ENCODE data around the gene RRP36.

RRP36 gene
- long read RNA-seq, partial matches to known transcripts, result 0 of 3 reads
- long read RNA-seq, other reads (novel, unspliced or antisense), result 2 of 3 reads

GRCh38 chr6:43021270-43022047 is at the start of gene RRP36:
TSS of gene RRP36 (plus strand) at chr6:43021623. CDS start at chr6:43021655, 32 bp downstream.
- Histone ChIP-seq H3K27ac (replicated peaks) (peak within 1 kb of the TSS; percentile 85), H3K4me3 (replicated peaks; ENCODE audit: insufficient read depth, low read length) (peak within 1 kb of the TSS; percentile 79), H3K27me3 (ENCODE audit: insufficient read depth, poor library complexity, severe bottlenecking) (no peaks in the 10 kb centered on the region)
- TF ChIP-seq GABPA (IDR thresholded peaks at IDR 0.05; ENCODE audit: low read depth) (peak; percentile 80), SPI1 (IDR thresholded peaks at IDR 0.05; ENCODE audit: borderline replicate concordance, low read depth) (peak; percentile 23; the same call in 1 of the 2 replicates), POLR2AphosphoS5 (IDR thresholded peaks at IDR 0.05; ENCODE audit: low read depth) (peak; percentile 81), REST (IDR thresholded peaks at IDR 0.05; ENCODE audit: insufficient replicate concordance, low read depth) (no peak), CTCF (IDR thresholded peaks at IDR 0.05; ENCODE audit: insufficient read depth, low read length) (no peak)
- DNase-seq (ENCODE audit: low read depth in 1 of 2, low spot score in 1 of 2), result peak; percentile 70 to 83

GRCh38 chr6:42971746-42972327 is 49.6 kb upstream of the RRP36 start:
- H3K4me3 ChIP-seq (replicated peaks; ENCODE audit: insufficient read depth, low read length), result no peak overlapping the region
- TF ChIP-seq REST (IDR thresholded peaks at IDR 0.05; ENCODE audit: insufficient replicate concordance, low read depth) (no peak), GABPA (IDR thresholded peaks at IDR 0.05; ENCODE audit: low read depth) (no peak), SPI1 (IDR thresholded peaks at IDR 0.05; ENCODE audit: borderline replicate concordance, low read depth) (no peak), CTCF (IDR thresholded peaks at IDR 0.05; ENCODE audit: insufficient read depth, low read length) (no peak), POLR2AphosphoS5 (IDR thresholded peaks at IDR 0.05; ENCODE audit: low read depth) (no peak)
- H3K27ac ChIP-seq (replicated peaks), result no peak overlapping the region
- H3K27me3 ChIP-seq (ENCODE audit: insufficient read depth, poor library complexity, severe bottlenecking), result no peaks in the 10 kb centered on the region
- DNase-seq (ENCODE audit: low read depth in 1 of 2, low spot score in 1 of 2), result no peak

GRCh38 chr6:42973926-42974325 is 47.5 kb upstream of the RRP36 start:
- TF ChIP-seq GABPA (IDR thresholded peaks at IDR 0.05; ENCODE audit: low read depth) (no peak), REST (IDR thresholded peaks at IDR 0.05; ENCODE audit: insufficient replicate concordance, low read depth) (no peak), POLR2AphosphoS5 (IDR thresholded peaks at IDR 0.05; ENCODE audit: low read depth) (no peak), SPI1 (IDR thresholded peaks at IDR 0.05; ENCODE audit: borderline replicate concordance, low read depth) (no peak), CTCF (IDR thresholded peaks at IDR 0.05; ENCODE audit: insufficient read depth, low read length) (no peak)
- no peak overlapping the region for H3K4me3 ChIP-seq (replicated peaks; ENCODE audit: insufficient read depth, low read length)
- H3K27me3 ChIP-seq (ENCODE audit: insufficient read depth, poor library complexity, severe bottlenecking), result no peaks in the 10 kb centered on the region
- H3K27ac ChIP-seq (replicated peaks), result no peak overlapping the region
- no peak for DNase-seq (ENCODE audit: low read depth in 1 of 2, low spot score in 1 of 2)

Data from HL-60 (cell line).